Spinal cord (tissue), 10 donors: ENCODE results near the gene SLC16A7. TPM values are rescaled to one million over a fixed set of nuclear protein-coding genes. Genes with fewer than 3 reads are reported as not detected.

Source experiments
- DNase-seq, 6 donors: peaks; one replicate each; pipeline versions ENCODE4 v3.0.0 to v3.0.0-alpha.2; 2013 to 2015; ENCODE audit warnings: low spot score in 6 of 6, low read depth in 4 of 6
- H3K27ac ChIP-seq: one replicate; pipeline ENCODE4 v1.5.1; 2013; ENCODE audit warnings: low read depth, low read length, control low read depth
- H3K27me3 ChIP-seq: one replicate; pipeline ENCODE4 v1.6.1; 2013; ENCODE audit warnings: low read length; ENCODE audit not compliant: control insufficient read depth, insufficient read depth
- H3K36me3 ChIP-seq: one replicate; pipeline ENCODE4 v1.6.1; 2013; ENCODE audit warnings: low read length; ENCODE audit not compliant: control insufficient read depth, insufficient read depth
- H3K4me1 ChIP-seq: one replicate; pipeline ENCODE4 v1.6.1; 2013; ENCODE audit warnings: low read length; ENCODE audit not compliant: control insufficient read depth, insufficient read depth
- H3K4me3 ChIP-seq: one replicate; pipeline ENCODE4 v1.5.1; 2013; ENCODE audit warnings: low read depth, low read length, control low read depth
- H3K9me3 ChIP-seq: one replicate; pipeline ENCODE4 v1.6.1; 2013; ENCODE audit warnings: low read length; ENCODE audit not compliant: control insufficient read depth, insufficient read depth
- WGBS: methylation state at CpG from one replicate; pipeline ENCODE4 v1.1.5; 2013; ENCODE audit warnings: missing lambda C conversion rate; ENCODE audit not compliant: insufficient coverage; 5-methylcytosine and 5-hydroxymethylcytosine counted together
- polyA plus RNA-seq, 2 donors: library from polyadenylated mRNA; unstranded; fragments of 120-200 nt; gene quantifications; one replicate each; pipeline ENCODE4 v1.2.1, GENCODE V29; 2013; ENCODE audit not compliant: insufficient read length in 2 of 2
- total RNA-seq, 2 donors: library from RNA; depleted of rRNA in 1 of 2; stranded (reverse); fragments of 120-200 nt in 1 of 2; fragments of >200 nt in 1 of 2; gene quantifications; one replicate each; pipeline versions ENCODE4 v1.2.3 to v1.2.4, GENCODE V29; 2013 to 2014
- donor health status: healthy.

The SLC16A7 gene
- total and polyA plus RNA-seq, 4 donors: 2.3 to 34.8 (median 5.1) TPM

- Histone ChIP-seq H3K4me3 (no peak overlapping the region), H3K36me3 (no peaks in the 10 kb centered on the region), H3K27me3 (no peaks in the 10 kb centered on the region), H3K27ac (no peak overlapping the region), H3K9me3 (no peaks in the 10 kb centered on the region), H3K4me1 (no peaks in the 10 kb centered on the region)
- DNase-seq: no peak
Observed at GRCh38 chr12:59637692-59638070, 41.9 kb downstream of the SLC16A7 start.

GRCh38 chr12:59643550-59643949, 47.7 kb downstream of the SLC16A7 start:
- no peaks in the 10 kb centered on the region for H3K36me3 ChIP-seq
- H3K27me3 ChIP-seq: no peaks in the 10 kb centered on the region
- H3K9me3 ChIP-seq: no peaks in the 10 kb centered on the region
- H3K27ac ChIP-seq: no peak overlapping the region
- H3K4me1 ChIP-seq: no peaks in the 10 kb centered on the region
- DNase-seq: no peak
- WGBS: 100% methylated on average over 1 of the region's 3 CpGs
- H3K4me3 ChIP-seq: no peak overlapping the region

- Histone ChIP-seq H3K36me3 (no peaks in the 10 kb centered on the region), H3K27ac (no peak overlapping the region), H3K4me3 (no peak overlapping the region), H3K9me3 (no peaks in the 10 kb centered on the region), H3K4me1 (no peaks in the 10 kb centered on the region), H3K27me3 (no peaks in the 10 kb centered on the region)
- DNase-seq: no peak
- WGBS: no CpG with 5 or more reads among the region's 1 CpG
Observed at GRCh38 chr12:59645242-59645641, 49.4 kb downstream of the SLC16A7 start.

- Histone ChIP-seq H3K27me3 (no peaks in the 10 kb centered on the region), H3K4me1 (no peaks in the 10 kb centered on the region), H3K9me3 (no peaks in the 10 kb centered on the region), H3K27ac (no peak overlapping the region), H3K4me3 (no peak overlapping the region), H3K36me3 (no peaks in the 10 kb centered on the region)
- DNase-seq: no peak
Observed at GRCh38 chr12:59646636-59647035, 50.8 kb downstream of the SLC16A7 start.

- DNase-seq: no peak
- H3K4me1 ChIP-seq: no peaks in the 10 kb centered on the region
- no peaks in the 10 kb centered on the region for H3K27me3 ChIP-seq
- H3K4me3 ChIP-seq: no peak overlapping the region
- no peaks in the 10 kb centered on the region for H3K9me3 ChIP-seq
- 95% methylated on average over 2 of the region's 2 CpGs for WGBS
- H3K27ac ChIP-seq: no peak overlapping the region
- no peaks in the 10 kb centered on the region for H3K36me3 ChIP-seq
Observed at GRCh38 chr12:59649203-59649602, 53.4 kb downstream of the SLC16A7 start.

- H3K36me3 ChIP-seq: no peaks in the 10 kb centered on the region
- peak in 2 of 6 donors; percentile 21 to 37 for DNase-seq
- H3K27ac ChIP-seq: no peak overlapping the region
- H3K4me3 ChIP-seq: no peak overlapping the region
- H3K4me1 ChIP-seq: no peaks in the 10 kb centered on the region
- no peaks in the 10 kb centered on the region for H3K27me3 ChIP-seq
- H3K9me3 ChIP-seq: no peaks in the 10 kb centered on the region
- no CpG with 5 or more reads among the region's 3 CpGs for WGBS
Observed at GRCh38 chr12:59650588-59651228, 54.9 kb downstream of the SLC16A7 start.

GRCh38 chr12:59651229-59651920, 55.5 kb downstream of the SLC16A7 start:
- Histone ChIP-seq H3K4me1 (no peaks in the 10 kb centered on the region), H3K36me3 (no peaks in the 10 kb centered on the region), H3K4me3 (no peak overlapping the region), H3K27me3 (no peaks in the 10 kb centered on the region), H3K9me3 (no peaks in the 10 kb centered on the region), H3K27ac (no peak overlapping the region)
- WGBS: no CpG with 5 or more reads among the region's 1 CpG
- no peak for DNase-seq

- Histone ChIP-seq H3K27me3 (no peaks in the 10 kb centered on the region), H3K27ac (no peak overlapping the region), H3K4me1 (no peaks in the 10 kb centered on the region), H3K4me3 (no peak overlapping the region), H3K9me3 (no peaks in the 10 kb centered on the region), H3K36me3 (no peaks in the 10 kb centered on the region)
- WGBS: no CpG with 5 or more reads among the region's 1 CpG
- no peak for DNase-seq
Observed at GRCh38 chr12:59652130-59652529, 56.3 kb downstream of the SLC16A7 start.

GRCh38 chr12:59654061-59654460, 58.2 kb downstream of the SLC16A7 start:
- Histone ChIP-seq H3K27ac (no peak overlapping the region), H3K4me3 (no peak overlapping the region), H3K4me1 (no peaks in the 10 kb centered on the region), H3K9me3 (no peaks in the 10 kb centered on the region), H3K36me3 (no peaks in the 10 kb centered on the region), H3K27me3 (no peaks in the 10 kb centered on the region)
- DNase-seq: no peak

GRCh38 chr12:59657266-59657665, 61.4 kb downstream of the SLC16A7 start:
- H3K9me3 ChIP-seq: no peaks in the 10 kb centered on the region
- H3K4me1 ChIP-seq: no peaks in the 10 kb centered on the region
- H3K4me3 ChIP-seq: no peak overlapping the region
- no peaks in the 10 kb centered on the region for H3K36me3 ChIP-seq
- H3K27ac ChIP-seq: no peak overlapping the region
- WGBS: 100% methylated on average over 1 of the region's 2 CpGs
- H3K27me3 ChIP-seq: no peaks in the 10 kb centered on the region
- DNase-seq: no peak
